ENCODE results near the gene EIF4E1B. TPM values are rescaled to one million over a fixed set of nuclear protein-coding genes. Genes with fewer than 3 reads are reported as not detected.

EIF4E1B gene
- total RNA-seq, 1 donor from 2014 or later: not detected

DNA sequence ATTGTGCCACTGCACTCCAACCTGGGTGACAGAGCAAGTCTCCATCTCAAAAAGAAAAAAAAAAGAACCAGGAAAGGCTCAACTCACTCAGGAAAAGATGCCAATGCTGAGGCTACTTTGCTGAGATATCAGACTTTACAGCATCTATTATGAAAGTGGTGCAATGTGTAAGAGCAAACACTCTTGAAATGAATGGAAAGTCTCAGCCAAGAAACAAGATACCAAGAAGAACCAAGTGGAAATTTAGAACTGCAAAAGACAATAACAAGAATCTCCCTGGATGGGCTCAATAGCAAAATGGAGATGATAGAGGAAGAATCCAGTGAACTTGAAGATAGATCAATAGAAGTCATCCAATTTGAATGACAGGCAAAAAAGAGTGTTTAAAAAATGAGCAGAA is 54.5 kb downstream of the EIF4E1B start:
- no peak overlapping the region for H3K4me3 ChIP-seq
- no peak for DNase-seq
- no peak overlapping the region for H3K27ac ChIP-seq (replicated peaks)
- H3K4me1 ChIP-seq: peaks cover 5% of the 10 kb centered on the region
- intact Hi-C loops (cut with micrococcal nuclease): no loop called here
- peaks cover 61% of the 10 kb centered on the region for H3K27me3 ChIP-seq (ENCODE audit: low read depth)
- TF ChIP-seq CTCF (IDR thresholded peaks at IDR 0.05; ENCODE audit: borderline replicate concordance): no peak
- no peaks in the 10 kb centered on the region for H3K36me3 ChIP-seq
- peaks cover 15% of the 10 kb centered on the region for H3K9me3 ChIP-seq (replicated peaks)

DNA sequence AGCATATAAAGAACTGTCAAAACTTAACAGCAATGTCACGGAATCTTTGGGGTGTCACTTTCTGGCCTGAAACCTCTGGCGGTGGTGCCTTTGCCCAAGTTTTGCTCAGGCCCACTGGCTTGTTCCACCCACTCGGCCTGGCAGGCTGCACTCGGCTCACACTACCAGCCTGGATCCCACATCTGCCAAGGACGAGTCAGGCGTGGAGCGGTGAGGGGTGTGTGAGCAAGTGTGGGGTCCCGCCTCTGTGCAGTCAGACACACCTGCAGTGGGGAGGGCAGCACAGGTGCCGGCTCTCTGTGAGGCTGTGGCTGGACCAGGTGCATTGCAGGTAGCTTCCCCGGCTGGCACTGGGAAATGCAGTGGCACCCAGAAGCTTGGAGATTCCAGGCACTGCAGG is 56.8 kb downstream of the EIF4E1B start:
- peaks cover 61% of the 10 kb centered on the region for H3K27me3 ChIP-seq (ENCODE audit: low read depth)
- no peak for DNase-seq
- H3K4me1 ChIP-seq: no peaks in the 10 kb centered on the region
- H3K9me3 ChIP-seq (replicated peaks): peaks cover 18% of the 10 kb centered on the region
- no peaks in the 10 kb centered on the region for H3K36me3 ChIP-seq
- no peak overlapping the region for H3K27ac ChIP-seq (replicated peaks)
- TF ChIP-seq CTCF (IDR thresholded peaks at IDR 0.05; ENCODE audit: borderline replicate concordance): no peak
- no peak overlapping the region for H3K4me3 ChIP-seq
- intact Hi-C loops (cut with micrococcal nuclease): no loop called here

- no peak for TF ChIP-seq CTCF (IDR thresholded peaks at IDR 0.05; ENCODE audit: borderline replicate concordance)
- Histone ChIP-seq H3K27me3 (ENCODE audit: low read depth) (peaks cover 61% of the 10 kb centered on the region), H3K9me3 (replicated peaks) (peaks cover 18% of the 10 kb centered on the region), H3K27ac (replicated peaks) (no peak overlapping the region), H3K4me1 (peaks cover 2% of the 10 kb centered on the region), H3K36me3 (no peaks in the 10 kb centered on the region), H3K4me3 (no peak overlapping the region)
- intact Hi-C loops (cut with micrococcal nuclease): no loop called here
- no peak for DNase-seq
Measured at GRCh38 chr5:176687881-176688280, 57.4 kb downstream of the EIF4E1B start.

- peaks cover 17% of the 10 kb centered on the region for H3K4me1 ChIP-seq
- H3K4me3 ChIP-seq: no peak overlapping the region
- TF ChIP-seq CTCF (IDR thresholded peaks at IDR 0.05; ENCODE audit: borderline replicate concordance): no peak
- intact Hi-C loops (cut with micrococcal nuclease): no loop called here
- H3K27me3 ChIP-seq (ENCODE audit: low read depth): peaks cover 70% of the 10 kb centered on the region
- peaks cover 3% of the 10 kb centered on the region for H3K9me3 ChIP-seq (replicated peaks)
- DNase-seq: no peak
- no peaks in the 10 kb centered on the region for H3K36me3 ChIP-seq
- no peak overlapping the region for H3K27ac ChIP-seq (replicated peaks)
Measured at GRCh38 chr5:176690911-176691310, 60.4 kb downstream of the EIF4E1B start.

- Histone ChIP-seq H3K36me3 (no peaks in the 10 kb centered on the region), H3K4me1 (peaks cover 17% of the 10 kb centered on the region), H3K27me3 (ENCODE audit: low read depth) (peaks cover 76% of the 10 kb centered on the region), H3K4me3 (no peak overlapping the region), H3K9me3 (replicated peaks) (peaks cover 3% of the 10 kb centered on the region), H3K27ac (replicated peaks) (no peak overlapping the region)
- no peak for DNase-seq
- intact Hi-C loops (cut with micrococcal nuclease): no loop called here
- TF ChIP-seq CTCF (IDR thresholded peaks at IDR 0.05; ENCODE audit: borderline replicate concordance): no peak
Measured at GRCh38 chr5:176691524-176691923, 61.0 kb downstream of the EIF4E1B start.

- H3K27ac ChIP-seq (replicated peaks): no peak overlapping the region
- H3K9me3 ChIP-seq (replicated peaks): peaks cover 3% of the 10 kb centered on the region
- DNase-seq: no peak
- H3K36me3 ChIP-seq: no peaks in the 10 kb centered on the region
- H3K27me3 ChIP-seq (ENCODE audit: low read depth): peaks cover 84% of the 10 kb centered on the region
- H3K4me1 ChIP-seq: peaks cover 17% of the 10 kb centered on the region
- intact Hi-C loops (cut with micrococcal nuclease): no loop called here
- no peak for TF ChIP-seq CTCF (IDR thresholded peaks at IDR 0.05; ENCODE audit: borderline replicate concordance)
- H3K4me3 ChIP-seq: no peak overlapping the region
Measured at GRCh38 chr5:176692326-176692725, 61.9 kb downstream of the EIF4E1B start.

All from left ventricle myocardium inferior (tissue), 1 donor.